ENCODE measurements around the gene ADAM22. TPM values are rescaled to one million over a fixed set of nuclear protein-coding genes. Genes with fewer than 3 reads are reported as not detected.

ADAM22 gene
- total RNA-seq, 1 experiment from 2014 or later, result 14.0 TPM

GRCh38 chr7:88001744-88002530, 67.9 kb downstream of the ADAM22 start:
- Histone ChIP-seq H3F3A (ENCODE audit: insufficient read depth, low read depth) (no peaks in the 10 kb centered on the region), H2AFZ (no peak overlapping the region), H3K4me2 (no peak overlapping the region), H3K27me3 (ENCODE audit: insufficient read depth, low read depth) (no peaks in the 10 kb centered on the region), H3K9me2 (ENCODE audit: insufficient read depth) (no peaks in the 10 kb centered on the region), H3K9me3 (ENCODE audit: insufficient read depth, low read depth) (no peaks in the 10 kb centered on the region), H3K27ac (no peak overlapping the region), H4K20me1 (ENCODE audit: insufficient read depth) (no peaks in the 10 kb centered on the region), H3K4me1 (replicated peaks; ENCODE audit: insufficient read depth) (no peaks in the 10 kb centered on the region), H3K4me3 (no peak overlapping the region), H3K79me2 (ENCODE audit: low read depth) (no peaks in the 10 kb centered on the region), H3K36me3 (ENCODE audit: low read depth) (no peaks in the 10 kb centered on the region)
- intact Hi-C loops (cut with micrococcal nuclease; ENCODE audit: unreplicated experiment), result no loop called here
- no peak for DNase-seq
- BruUV-seq (replicated peaks), result no TSS peak
- TF ChIP-seq EZH2 (IDR thresholded peaks at IDR 0.05; ENCODE audit: low read depth), result no peak
- TF ChIP-seq CTCF (conservative IDR thresholded peaks at IDR 0.05), result no peak
- POLR2A ChIA-PET (ENCODE audit: unreplicated experiment), result no interaction called here
- CTCF ChIA-PET, result no interaction called here

- ChIA-PET POLR2A (ENCODE audit: unreplicated experiment) (no interaction called here), CTCF (no interaction called here)
- Histone ChIP-seq H2AFZ (no peak overlapping the region), H3K4me1 (replicated peaks; ENCODE audit: insufficient read depth) (no peaks in the 10 kb centered on the region), H3K27me3 (ENCODE audit: insufficient read depth, low read depth) (no peaks in the 10 kb centered on the region), H3K4me2 (no peak overlapping the region), H3F3A (ENCODE audit: insufficient read depth, low read depth) (no peaks in the 10 kb centered on the region), H3K4me3 (no peak overlapping the region), H3K79me2 (ENCODE audit: low read depth) (no peaks in the 10 kb centered on the region), H3K9me3 (ENCODE audit: insufficient read depth, low read depth) (no peaks in the 10 kb centered on the region), H3K27ac (no peak overlapping the region), H3K9me2 (ENCODE audit: insufficient read depth) (no peaks in the 10 kb centered on the region), H4K20me1 (ENCODE audit: insufficient read depth) (no peaks in the 10 kb centered on the region), H3K36me3 (ENCODE audit: low read depth) (no peaks in the 10 kb centered on the region)
- TF ChIP-seq EZH2 (IDR thresholded peaks at IDR 0.05; ENCODE audit: low read depth) (no peak), CTCF (conservative IDR thresholded peaks at IDR 0.05) (no peak)
- intact Hi-C loops (cut with micrococcal nuclease; ENCODE audit: unreplicated experiment), result no loop called here
- no TSS peak for BruUV-seq (replicated peaks)
- DNase-seq, result no peak
Observed at GRCh38 chr7:88002617-88003016, 68.6 kb downstream of the ADAM22 start.

- Histone ChIP-seq H3F3A (ENCODE audit: insufficient read depth, low read depth) (no peaks in the 10 kb centered on the region), H3K4me1 (replicated peaks; ENCODE audit: insufficient read depth) (no peaks in the 10 kb centered on the region), H3K36me3 (ENCODE audit: low read depth) (no peaks in the 10 kb centered on the region), H3K4me2 (no peak overlapping the region), H3K9me2 (ENCODE audit: insufficient read depth) (no peaks in the 10 kb centered on the region), H4K20me1 (ENCODE audit: insufficient read depth) (no peaks in the 10 kb centered on the region), H3K9me3 (ENCODE audit: insufficient read depth, low read depth) (no peaks in the 10 kb centered on the region), H3K4me3 (no peak overlapping the region), H3K79me2 (ENCODE audit: low read depth) (no peaks in the 10 kb centered on the region), H2AFZ (no peak overlapping the region), H3K27me3 (ENCODE audit: insufficient read depth, low read depth) (no peaks in the 10 kb centered on the region), H3K27ac (no peak overlapping the region)
- no peak for DNase-seq
- no TSS peak for BruUV-seq (replicated peaks)
- intact Hi-C loops (cut with micrococcal nuclease; ENCODE audit: unreplicated experiment), result no loop called here
- ChIA-PET POLR2A (ENCODE audit: unreplicated experiment) (no interaction called here), CTCF (no interaction called here)
- TF ChIP-seq CTCF (conservative IDR thresholded peaks at IDR 0.05) (no peak), EZH2 (IDR thresholded peaks at IDR 0.05; ENCODE audit: low read depth) (no peak)
Observed at GRCh38 chr7:88003581-88003980, 69.5 kb downstream of the ADAM22 start.
